Mucosa of stomach (tissue), 1 donor: ENCODE results near the gene RFWD3.

Experiments
- H3K27me3 ChIP-seq: one replicate; pipeline ENCODE4 v1.7.0; 2013; ENCODE audit warnings: mild to moderate bottlenecking, low read length; ENCODE audit not compliant: control insufficient read depth, insufficient read depth
- H3K36me3 ChIP-seq: one replicate; pipeline ENCODE4 v1.7.0; 2013; ENCODE audit warnings: low read length; ENCODE audit not compliant: control insufficient read depth, insufficient read depth
- H3K4me1 ChIP-seq: one replicate; pipeline ENCODE4 v1.7.0; 2013; ENCODE audit warnings: mild to moderate bottlenecking, low read length; ENCODE audit not compliant: control insufficient read depth, insufficient read depth
- H3K4me3 ChIP-seq: one replicate; pipeline ENCODE4 v1.7.0; 2013; ENCODE audit warnings: low read length
- H3K9ac ChIP-seq: one replicate; pipeline ENCODE4 v1.7.0; 2013; ENCODE audit warnings: mild to moderate bottlenecking, low read length, moderate library complexity
- H3K9me3 ChIP-seq: one replicate; pipeline ENCODE4 v1.7.0; 2013; ENCODE audit warnings: mild to moderate bottlenecking, low read length, moderate library complexity; ENCODE audit not compliant: control insufficient read depth
- donor health status: Pancreatic carcinoma.

The RFWD3 gene

GRCh38 chr16:74666425-74667254 lies at the start of gene RFWD3:
Gene RFWD3, minus strand, starts transcription at chr16:74666877. Its CDS starts 5,428 bp downstream, at chr16:74661449.
- Histone ChIP-seq H3K4me1 (no peaks in the 10 kb centered on the region), H3K36me3 (no peaks in the 10 kb centered on the region), H3K27me3 (no peaks in the 10 kb centered on the region), H3K9ac (peak within 1 kb of the TSS; percentile 90), H3K9me3 (no peaks in the 10 kb centered on the region), H3K4me3 (peak within 1 kb of the TSS; percentile 66)

GRCh38 chr16:74716355-74716754 lies 49.7 kb upstream of the RFWD3 start:
- peaks cover 4% of the 10 kb centered on the region for H3K36me3 ChIP-seq
- no peaks in the 10 kb centered on the region for H3K4me1 ChIP-seq

GRCh38 chr16:74713876-74714275 lies 47.2 kb upstream of the RFWD3 start:
- Histone ChIP-seq H3K4me1 (peaks cover 10% of the 10 kb centered on the region), H3K36me3 (peaks cover 4% of the 10 kb centered on the region), H3K9ac (no peak overlapping the region), H3K9me3 (no peaks in the 10 kb centered on the region), H3K27me3 (no peaks in the 10 kb centered on the region), H3K4me3 (no peak overlapping the region)

More at GRCh38 chr16:74716355-74716754, 49.7 kb upstream of the RFWD3 start:
- Histone ChIP-seq H3K9me3 (no peaks in the 10 kb centered on the region), H3K4me3 (no peak overlapping the region), H3K27me3 (no peaks in the 10 kb centered on the region), H3K9ac (no peak overlapping the region)

- Histone ChIP-seq H3K27me3 (no peaks in the 10 kb centered on the region), H3K4me1 (peaks cover 10% of the 10 kb centered on the region), H3K4me3 (no peak overlapping the region), H3K9ac (no peak overlapping the region), H3K36me3 (peaks cover 4% of the 10 kb centered on the region), H3K9me3 (no peaks in the 10 kb centered on the region)
Observed at GRCh38 chr16:74713325-74713724, 46.6 kb upstream of the RFWD3 start.

- no peaks in the 10 kb centered on the region for H3K9me3 ChIP-seq
- no peak overlapping the region for H3K9ac ChIP-seq
- H3K4me1 ChIP-seq, result peaks cover 10% of the 10 kb centered on the region
- no peak overlapping the region for H3K4me3 ChIP-seq
- H3K27me3 ChIP-seq, result no peaks in the 10 kb centered on the region
- peaks cover 4% of the 10 kb centered on the region for H3K36me3 ChIP-seq
Observed at GRCh38 chr16:74711938-74712337, 45.3 kb upstream of the RFWD3 start.

GRCh38 chr16:74710401-74710800 lies 43.7 kb upstream of the RFWD3 start:
- H3K4me1 ChIP-seq, result peaks cover 10% of the 10 kb centered on the region
- no peaks in the 10 kb centered on the region for H3K9me3 ChIP-seq
- no peak overlapping the region for H3K4me3 ChIP-seq
- H3K9ac ChIP-seq, result no peak overlapping the region
- no peaks in the 10 kb centered on the region for H3K36me3 ChIP-seq
- H3K27me3 ChIP-seq, result no peaks in the 10 kb centered on the region

- H3K4me3 ChIP-seq, result no peak overlapping the region
- peaks cover 10% of the 10 kb centered on the region for H3K4me1 ChIP-seq
- no peaks in the 10 kb centered on the region for H3K27me3 ChIP-seq
- no peaks in the 10 kb centered on the region for H3K9me3 ChIP-seq
- H3K36me3 ChIP-seq, result no peaks in the 10 kb centered on the region
- H3K9ac ChIP-seq, result no peak overlapping the region
Observed at GRCh38 chr16:74709441-74709877, 42.8 kb upstream of the RFWD3 start.

- H3K4me1 ChIP-seq, result peaks cover 12% of the 10 kb centered on the region
- no peaks in the 10 kb centered on the region for H3K27me3 ChIP-seq
- peak within 1 kb of the TSS; percentile 70 for H3K9ac ChIP-seq
Observed at GRCh38 chr16:74700438-74701225, 34.0 kb upstream of the RFWD3 start, which contains the start of gene MLKL. Gene MLKL, minus strand, starts transcription at chr16:74700862. Its CDS starts 5,105 bp downstream, at chr16:74695757.

GRCh38 chr16:74700116-74700437 lies 33.4 kb upstream of the RFWD3 start:
- Histone ChIP-seq H3K9ac (peak overlapping the region; percentile 70), H3K9me3 (no peaks in the 10 kb centered on the region), H3K36me3 (no peaks in the 10 kb centered on the region), H3K4me3 (peak overlapping the region; percentile 59), H3K27me3 (no peaks in the 10 kb centered on the region), H3K4me1 (peaks cover 12% of the 10 kb centered on the region)

More at GRCh38 chr16:74700438-74701225, 34.0 kb upstream of the RFWD3 start, which contains the start of gene MLKL:
- H3K4me3 ChIP-seq, result peak within 1 kb of the TSS; percentile 59
- no peaks in the 10 kb centered on the region for H3K36me3 ChIP-seq
- no peaks in the 10 kb centered on the region for H3K9me3 ChIP-seq

- Histone ChIP-seq H3K9me3 (no peaks in the 10 kb centered on the region), H3K4me3 (no peak overlapping the region), H3K27me3 (no peaks in the 10 kb centered on the region), H3K9ac (no peak overlapping the region), H3K4me1 (peaks cover 12% of the 10 kb centered on the region), H3K36me3 (no peaks in the 10 kb centered on the region)
Observed at GRCh38 chr16:74699666-74700065, 33.0 kb upstream of the RFWD3 start.

- Histone ChIP-seq H3K36me3 (no peaks in the 10 kb centered on the region), H3K9me3 (no peaks in the 10 kb centered on the region), H3K27me3 (no peaks in the 10 kb centered on the region), H3K9ac (peak overlapping the region; percentile 2), H3K4me1 (peaks cover 12% of the 10 kb centered on the region), H3K4me3 (no peak overlapping the region)
Observed at GRCh38 chr16:74698222-74698621, 31.5 kb upstream of the RFWD3 start.
